HepG2 (cell line): ENCODE data around the gene LLGL1. TPM values are rescaled to one million over a fixed set of nuclear protein-coding genes. Genes with fewer than 3 reads are reported as not detected.

Experiments used
- U2AF1 ChIP-seq: fragments of 200-400 bp; formaldehyde crosslinking; optimal IDR thresholded peaks from 2 replicates; pipeline ENCODE3; 2017; ENCODE audit warnings: mild to moderate bottlenecking, low read depth, low read length
- ZNF550 ChIP-seq: sonication (generic); formaldehyde crosslinking; IDR thresholded peaks from 2 replicates; pipeline ENCODE4 v1.4.0; 2020; ENCODE audit warnings: mild to moderate bottlenecking, missing genetic modification reagents, borderline replicate concordance
- polyA plus RNA-seq, 8 experiments: library from polyadenylated mRNA; depleted of rRNA in 3 of 8; stranded (reverse) in 7 of 8; unstranded in 1 of 8; fragments of >200 nt; fragmentation: Illumina TruSeq in 4 of 8; extraction: Trizol in 4 of 8; gene quantifications; 2 replicates each; pipeline versions ENCODE4 v1.2.1 to v1.2.3, GENCODE V29; 2011 to 2016; ENCODE audit warnings: low read depth in 4 of 8, missing spikeins in 1 of 8, mixed read lengths in 1 of 8; ENCODE audit not compliant: insufficient read depth in 1 of 8
- total RNA-seq, 5 experiments: library from RNA; depleted of rRNA; stranded (reverse); fragments of >200 nt; fragmentation: Illumina TruSeq; extraction: Trizol; gene quantifications; 2 replicates each; pipeline ENCODE4 v1.2.3, GENCODE V29; 2016; ENCODE audit warnings: low read depth in 1 of 5
- TF ChIP-seq, protein P1 (sequence below): fragments of 450-650 bp; IDR thresholded peaks from 2 replicates; pipeline ENCODE4 v1.6.1; 2016
- TF ChIP-seq, protein P2 (sequence below): sonication (generic); formaldehyde crosslinking; IDR thresholded peaks from 2 replicates; pipeline ENCODE4 v1.4.0; 2020; ENCODE audit warnings: missing genetic modification reagents, borderline replicate concordance
- TF ChIP-seq, protein P3 (sequence below): sonication (generic); formaldehyde crosslinking; IDR thresholded peaks from 2 replicates; pipeline ENCODE4 v1.5.0; 2020; ENCODE audit warnings: missing genetic modification reagents

Gene LLGL1
- total and polyA plus RNA-seq, 2 of the 13 experiments (the other 11 are each of a cell fraction or from before 2014, with no cell fraction given): 15.0 to 15.3 TPM

DNA sequence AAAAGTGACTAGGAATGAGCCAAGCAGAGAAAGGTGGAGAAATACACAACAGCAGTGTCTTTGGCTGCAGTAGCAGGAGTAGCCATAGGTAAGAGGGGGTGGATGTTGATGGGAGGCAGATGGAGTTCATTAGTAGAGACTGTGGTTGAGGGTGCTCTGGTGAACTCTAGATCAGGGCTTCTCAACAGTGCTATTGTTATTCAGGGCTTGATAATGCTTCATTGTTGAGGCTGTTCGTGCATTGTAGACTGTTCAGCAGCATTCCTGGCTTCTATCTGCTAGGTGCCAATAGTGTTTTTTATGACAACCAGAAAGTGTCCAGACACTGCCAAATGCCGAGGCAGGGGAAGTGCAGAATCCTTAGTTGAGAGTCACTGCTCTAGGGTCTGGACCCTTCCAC, 38.2 kb upstream of the LLGL1 start (continued):
- TF ChIP-seq, protein P1, sequence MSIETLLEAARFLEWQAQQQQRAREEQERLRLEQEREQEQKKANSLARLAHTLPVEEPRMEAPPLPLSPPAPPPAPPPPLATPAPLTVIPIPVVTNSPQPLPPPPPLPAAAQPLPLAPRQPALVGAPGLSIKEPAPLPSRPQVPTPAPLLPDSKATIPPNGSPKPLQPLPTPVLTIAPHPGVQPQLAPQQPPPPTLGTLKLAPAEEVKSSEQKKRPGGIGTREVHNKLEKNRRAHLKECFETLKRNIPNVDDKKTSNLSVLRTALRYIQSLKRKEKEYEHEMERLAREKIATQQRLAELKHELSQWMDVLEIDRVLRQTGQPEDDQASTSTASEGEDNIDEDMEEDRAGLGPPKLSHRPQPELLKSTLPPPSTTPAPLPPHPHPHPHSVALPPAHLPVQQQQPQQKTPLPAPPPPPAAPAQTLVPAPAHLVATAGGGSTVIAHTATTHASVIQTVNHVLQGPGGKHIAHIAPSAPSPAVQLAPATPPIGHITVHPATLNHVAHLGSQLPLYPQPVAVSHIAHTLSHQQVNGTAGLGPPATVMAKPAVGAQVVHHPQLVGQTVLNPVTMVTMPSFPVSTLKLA: no peak
- TF ChIP-seq, protein P2, sequence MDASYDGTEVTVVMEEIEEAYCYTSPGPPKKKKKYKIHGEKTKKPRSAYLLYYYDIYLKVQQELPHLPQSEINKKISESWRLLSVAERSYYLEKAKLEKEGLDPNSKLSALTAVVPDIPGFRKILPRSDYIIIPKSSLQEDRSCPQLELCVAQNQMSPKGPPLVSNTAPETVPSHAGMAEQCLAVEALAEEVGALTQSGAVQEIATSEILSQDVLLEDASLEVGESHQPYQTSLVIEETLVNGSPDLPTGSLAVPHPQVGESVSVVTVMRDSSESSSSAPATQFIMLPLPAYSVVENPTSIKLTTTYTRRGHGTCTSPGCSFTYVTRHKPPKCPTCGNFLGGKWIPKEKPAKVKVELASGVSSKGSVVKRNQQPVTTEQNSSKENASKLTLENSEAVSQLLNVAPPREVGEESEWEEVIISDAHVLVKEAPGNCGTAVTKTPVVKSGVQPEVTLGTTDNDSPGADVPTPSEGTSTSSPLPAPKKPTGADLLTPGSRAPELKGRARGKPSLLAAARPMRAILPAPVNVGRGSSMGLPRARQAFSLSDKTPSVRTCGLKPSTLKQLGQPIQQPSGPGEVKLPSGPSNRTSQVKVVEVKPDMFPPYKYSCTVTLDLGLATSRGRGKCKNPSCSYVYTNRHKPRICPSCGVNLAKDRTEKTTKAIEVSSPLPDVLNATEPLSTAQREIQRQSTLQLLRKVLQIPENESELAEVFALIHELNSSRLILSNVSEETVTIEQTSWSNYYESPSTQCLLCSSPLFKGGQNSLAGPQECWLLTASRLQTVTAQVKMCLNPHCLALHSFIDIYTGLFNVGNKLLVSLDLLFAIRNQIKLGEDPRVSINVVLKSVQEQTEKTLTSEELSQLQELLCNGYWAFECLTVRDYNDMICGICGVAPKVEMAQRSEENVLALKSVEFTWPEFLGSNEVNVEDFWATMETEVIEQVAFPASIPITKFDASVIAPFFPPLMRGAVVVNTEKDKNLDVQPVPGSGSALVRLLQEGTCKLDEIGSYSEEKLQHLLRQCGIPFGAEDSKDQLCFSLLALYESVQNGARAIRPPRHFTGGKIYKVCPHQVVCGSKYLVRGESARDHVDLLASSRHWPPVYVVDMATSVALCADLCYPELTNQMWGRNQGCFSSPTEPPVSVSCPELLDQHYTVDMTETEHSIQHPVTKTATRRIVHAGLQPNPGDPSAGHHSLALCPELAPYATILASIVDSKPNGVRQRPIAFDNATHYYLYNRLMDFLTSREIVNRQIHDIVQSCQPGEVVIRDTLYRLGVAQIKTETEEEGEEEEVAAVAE (CRISPR knock-in tag): no peak
- TF ChIP-seq U2AF1: no peak
- TF ChIP-seq ZNF550 (CRISPR knock-in tag): no peak
- TF ChIP-seq, protein P3, sequence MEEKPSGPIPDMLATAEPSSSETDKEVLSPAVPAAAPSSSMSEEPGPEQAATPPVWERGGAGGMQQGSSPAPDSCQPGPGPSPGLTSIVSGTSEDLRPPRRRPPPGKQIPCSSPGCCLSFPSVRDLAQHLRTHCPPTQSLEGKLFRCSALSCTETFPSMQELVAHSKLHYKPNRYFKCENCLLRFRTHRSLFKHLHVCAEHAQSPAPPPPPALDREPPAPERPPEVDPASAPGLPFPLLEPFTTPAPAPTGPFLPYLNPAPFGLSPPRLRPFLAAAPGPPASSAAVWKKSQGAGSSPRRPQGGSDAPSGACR (CRISPR knock-in tag): no peak
- TF ChIP-seq, all 625 proteins: peak for 5
